ENCODE results near the gene FAM222B.

FAM222B gene

DNA sequence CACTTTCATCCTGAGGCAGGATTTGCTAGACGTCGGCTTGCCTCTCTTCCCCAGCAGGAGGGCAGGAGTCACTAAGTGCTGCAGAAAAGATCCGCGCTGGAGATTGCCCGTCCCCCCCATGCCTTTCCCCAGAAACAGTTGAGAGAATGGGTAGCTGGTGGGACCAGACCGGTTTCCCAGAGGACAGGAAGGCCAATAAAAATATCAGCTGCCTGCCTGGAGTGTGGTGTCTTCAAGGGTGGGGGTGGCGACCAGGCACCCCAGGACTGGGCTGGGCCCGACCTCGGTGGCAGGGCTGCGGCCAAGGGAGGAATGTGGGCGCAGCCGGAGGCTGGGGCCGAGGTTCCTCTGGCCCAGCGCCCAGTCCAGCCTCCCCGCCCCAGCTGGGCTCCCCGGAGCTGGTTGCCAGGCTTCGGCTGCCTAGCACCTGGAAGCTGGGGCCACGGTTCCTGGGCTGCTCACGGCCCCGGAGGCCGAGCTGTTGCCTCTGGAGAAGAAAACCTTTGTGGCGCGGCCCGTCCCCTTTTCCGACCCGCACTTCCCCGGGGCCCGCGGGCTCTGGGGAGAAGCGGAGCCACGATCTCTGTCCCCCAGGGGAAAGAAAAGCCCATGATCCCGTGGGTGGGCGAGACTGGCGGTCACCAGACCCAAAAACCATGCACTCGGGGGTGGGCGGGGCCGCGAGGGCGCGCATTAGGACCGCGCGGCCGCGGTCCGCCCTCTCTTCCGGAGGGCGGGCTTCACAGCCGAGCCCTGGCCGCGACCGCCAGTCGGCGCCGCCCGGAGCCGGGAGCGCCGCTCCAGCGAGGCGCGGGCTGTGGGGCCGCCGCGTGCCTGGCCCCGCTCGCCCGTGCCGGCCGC is 99.1 kb downstream of the FAM222B start, which contains the start of gene TRAF4:
Gene TRAF4 (plus strand): TSS at position 769 of the 861 bp plus-strand sequence. CDS start 102 bp downstream, outside the sequence.
- TF ChIP-seq, protein P1, sequence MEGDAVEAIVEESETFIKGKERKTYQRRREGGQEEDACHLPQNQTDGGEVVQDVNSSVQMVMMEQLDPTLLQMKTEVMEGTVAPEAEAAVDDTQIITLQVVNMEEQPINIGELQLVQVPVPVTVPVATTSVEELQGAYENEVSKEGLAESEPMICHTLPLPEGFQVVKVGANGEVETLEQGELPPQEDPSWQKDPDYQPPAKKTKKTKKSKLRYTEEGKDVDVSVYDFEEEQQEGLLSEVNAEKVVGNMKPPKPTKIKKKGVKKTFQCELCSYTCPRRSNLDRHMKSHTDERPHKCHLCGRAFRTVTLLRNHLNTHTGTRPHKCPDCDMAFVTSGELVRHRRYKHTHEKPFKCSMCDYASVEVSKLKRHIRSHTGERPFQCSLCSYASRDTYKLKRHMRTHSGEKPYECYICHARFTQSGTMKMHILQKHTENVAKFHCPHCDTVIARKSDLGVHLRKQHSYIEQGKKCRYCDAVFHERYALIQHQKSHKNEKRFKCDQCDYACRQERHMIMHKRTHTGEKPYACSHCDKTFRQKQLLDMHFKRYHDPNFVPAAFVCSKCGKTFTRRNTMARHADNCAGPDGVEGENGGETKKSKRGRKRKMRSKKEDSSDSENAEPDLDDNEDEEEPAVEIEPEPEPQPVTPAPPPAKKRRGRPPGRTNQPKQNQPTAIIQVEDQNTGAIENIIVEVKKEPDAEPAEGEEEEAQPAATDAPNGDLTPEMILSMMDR (IDR thresholded peaks at IDR 0.05; ENCODE audit: low read depth, low read length, poor library complexity, severe bottlenecking), result no peak
- TF ChIP-seq EZH2phosphoT487 (IDR thresholded peaks at IDR 0.05; ENCODE audit: borderline replicate concordance, low read length), result no peak
- peaks cover 31% of the 10 kb centered on the region for H3F3A ChIP-seq (ENCODE audit: control insufficient read depth, insufficient read depth)
- H3K9me3 ChIP-seq (ENCODE audit: control insufficient read depth, insufficient read depth, low read length), result no peaks in the 10 kb centered on the region
- H3K9me2 ChIP-seq (replicated peaks; ENCODE audit: control insufficient read depth, low read length), result no peaks in the 10 kb centered on the region
- H3K4me1 ChIP-seq (ENCODE audit: control insufficient read depth, low read length), result peaks cover 72% of the 10 kb centered on the region
- H3K36me3 ChIP-seq (ENCODE audit: control insufficient read depth, low read length), result peaks cover 70% of the 10 kb centered on the region
- H3K79me2 ChIP-seq (ENCODE audit: control insufficient read depth, low read length), result peaks cover 69% of the 10 kb centered on the region
- H3K27ac ChIP-seq (ENCODE audit: low read depth, low read length), result peak within 1 kb of the TSS; percentile 90
- peaks cover 20% of the 10 kb centered on the region for H4K20me1 ChIP-seq (ENCODE audit: control insufficient read depth, insufficient read depth, low read depth, low read length)
- no peaks in the 10 kb centered on the region for H3K27me3 ChIP-seq (ENCODE audit: control insufficient read depth, low read length)
- peak within 1 kb of the TSS; percentile 99 for H3K4me2 ChIP-seq (ENCODE audit: low read length)
- peak within 1 kb of the TSS; percentile 97 for H3K4me3 ChIP-seq (ENCODE audit: low read length)

DNA sequence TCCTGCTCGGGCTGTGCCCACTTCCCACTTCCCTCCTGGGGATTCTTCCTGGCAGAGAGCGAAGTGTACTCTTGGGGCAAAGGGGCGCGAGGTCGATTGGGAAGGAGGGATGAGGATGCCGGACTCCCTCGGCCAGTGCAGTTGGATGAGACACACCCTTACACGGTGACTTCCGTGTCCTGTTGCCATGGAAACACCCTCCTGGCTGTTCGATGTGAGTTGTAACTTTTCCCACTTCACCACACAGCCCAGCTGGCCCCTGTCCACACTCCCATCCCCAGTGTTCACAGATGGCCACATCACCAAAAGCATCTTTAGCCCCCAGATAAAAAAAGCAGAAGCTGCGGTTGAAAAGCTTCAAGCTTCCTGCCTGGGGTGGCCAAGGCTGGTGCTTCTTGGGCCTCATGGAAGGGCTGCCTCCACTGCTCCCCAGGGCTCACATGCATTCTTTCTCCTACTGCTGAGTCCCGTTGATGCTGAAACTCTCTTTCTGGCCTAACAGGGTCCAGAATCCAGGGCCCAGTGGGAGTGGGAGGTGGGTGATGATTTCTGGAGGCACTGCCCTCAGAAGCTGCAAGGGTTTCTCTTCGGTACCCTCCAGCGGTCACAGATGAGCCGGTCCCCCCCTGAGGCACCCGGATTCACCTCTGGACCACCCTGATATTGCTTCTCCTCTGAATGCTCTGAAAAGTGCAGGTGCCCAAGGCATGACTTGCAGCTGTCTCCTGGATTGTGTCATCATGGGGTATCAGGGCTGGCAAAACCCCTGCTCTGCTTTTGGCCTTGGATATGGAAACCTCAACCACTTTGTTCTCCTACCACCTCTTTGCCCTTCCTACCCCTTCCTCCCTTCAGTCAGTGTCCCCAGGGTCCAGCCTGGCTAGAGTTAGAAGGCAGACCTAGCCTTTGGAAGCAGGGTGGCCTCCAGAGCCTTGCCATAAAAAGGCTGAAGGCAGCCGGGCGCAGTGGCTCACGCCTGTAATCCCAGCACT is 100.9 kb downstream of the FAM222B start:
- TF ChIP-seq, protein P1 (IDR thresholded peaks at IDR 0.05; ENCODE audit: low read depth, low read length, poor library complexity, severe bottlenecking), result no peak
- no peak for TF ChIP-seq EZH2phosphoT487 (IDR thresholded peaks at IDR 0.05; ENCODE audit: borderline replicate concordance, low read length)
- H3K4me3 ChIP-seq (ENCODE audit: low read length), result peak overlapping the region; percentile 64
- H4K20me1 ChIP-seq (ENCODE audit: control insufficient read depth, insufficient read depth, low read depth, low read length), result peaks cover 12% of the 10 kb centered on the region
- H3K27me3 ChIP-seq (ENCODE audit: control insufficient read depth, low read length), result no peaks in the 10 kb centered on the region
- H3K9me2 ChIP-seq (replicated peaks; ENCODE audit: control insufficient read depth, low read length), result no peaks in the 10 kb centered on the region
- peaks cover 63% of the 10 kb centered on the region for H3K36me3 ChIP-seq (ENCODE audit: control insufficient read depth, low read length)
- peaks cover 80% of the 10 kb centered on the region for H3K4me1 ChIP-seq (ENCODE audit: control insufficient read depth, low read length)
- peaks cover 29% of the 10 kb centered on the region for H3F3A ChIP-seq (ENCODE audit: control insufficient read depth, insufficient read depth)
- H3K79me2 ChIP-seq (ENCODE audit: control insufficient read depth, low read length), result peaks cover 60% of the 10 kb centered on the region
- H3K27ac ChIP-seq (ENCODE audit: low read depth, low read length), result peak overlapping the region; percentile 90
- peaks cover 5% of the 10 kb centered on the region; the same call in 1 of the 2 replicates for H3K9me3 ChIP-seq (ENCODE audit: control insufficient read depth, insufficient read depth, low read length)
- H3K4me2 ChIP-seq (ENCODE audit: low read length), result peak overlapping the region; percentile 78

- TF ChIP-seq, protein P1 (IDR thresholded peaks at IDR 0.05; ENCODE audit: low read depth, low read length, poor library complexity, severe bottlenecking), result no peak
- TF ChIP-seq EZH2phosphoT487 (IDR thresholded peaks at IDR 0.05; ENCODE audit: borderline replicate concordance, low read length), result no peak
- Histone ChIP-seq H3F3A (ENCODE audit: control insufficient read depth, insufficient read depth) (peaks cover 29% of the 10 kb centered on the region), H3K4me3 (ENCODE audit: low read length) (peak overlapping the region; percentile 64), H3K4me1 (ENCODE audit: control insufficient read depth, low read length) (peaks cover 70% of the 10 kb centered on the region), H3K9me3 (ENCODE audit: control insufficient read depth, insufficient read depth, low read length) (peaks cover 5% of the 10 kb centered on the region; the same call in 1 of the 2 replicates), H3K27me3 (ENCODE audit: control insufficient read depth, low read length) (no peaks in the 10 kb centered on the region), H3K27ac (ENCODE audit: low read depth, low read length) (peak overlapping the region; percentile 90), H3K4me2 (ENCODE audit: low read length) (peak overlapping the region; percentile 78), H3K36me3 (ENCODE audit: control insufficient read depth, low read length) (peaks cover 53% of the 10 kb centered on the region), H3K79me2 (ENCODE audit: control insufficient read depth, low read length) (peaks cover 50% of the 10 kb centered on the region), H3K9me2 (replicated peaks; ENCODE audit: control insufficient read depth, low read length) (no peaks in the 10 kb centered on the region), H4K20me1 (ENCODE audit: control insufficient read depth, insufficient read depth, low read depth, low read length) (peaks cover 3% of the 10 kb centered on the region)
Observed at GRCh38 chr17:28740406-28741357, 101.9 kb downstream of the FAM222B start.

Measured in DOHH2 (cell line).